A549 (cell line): Measurements from ENCODE around the gene ACOT7. TPM values are rescaled to one million over a fixed set of nuclear protein-coding genes. Genes with fewer than 3 reads are reported as not detected.

Experiments
- ATAC-seq, 2 experiments: fragments of 200-7000 bp in 1 of 2; fragments of >200 bp in 1 of 2; cut with Nextera tagmentation in 1 of 2; cut with Tn5 transposase in 1 of 2; 3 replicates each; pipeline versions ENCODE4 v1.8.0 to v1.9.1; 2018 to 2020; ENCODE audit warnings: mild to moderate bottlenecking in 1 of 2, moderate library complexity in 1 of 2
- CTCF ChIA-PET: fragments of 300-600 bp; sonication (Branson Sonifier 250); formaldehyde crosslinking; extraction: SDS; loops from one replicate; lab custom pipeline; 2021; ENCODE audit warnings: antibody characterized with exemption, inconsistent platforms; lab: Yijun Ruan, JAX
- POLR2A ChIA-PET: fragments of 350-600 bp; formaldehyde crosslinking; extraction: SDS; loops from one replicate; lab custom pipeline; 2021; ENCODE audit warnings: antibody characterized with exemption, inconsistent platforms; lab: Yijun Ruan, JAX
- DNase-seq, 2 experiments: peaks; one replicate each; pipeline versions ENCODE4 v3.0.0 to v3.0.0-alpha.2; 2011 to 2016; ENCODE audit warnings: low read depth in 1 of 2, low spot score in 1 of 2
- FAIRE-seq: peaks from 2 replicates; lab custom pipeline; 2011; peaks lifted over from hg19 to GRCh38; lab: Jason Lieb, UNC
- H3K27ac ChIP-seq, 2 experiments: fragments of >200 bp; sonication (Bioruptor Twin); formaldehyde crosslinking; 3 replicates each; pipeline ENCODE4 v1.5.1; 2016 to 2017
- H3K4me1 ChIP-seq: fragments of >200 bp; sonication (Bioruptor Twin); formaldehyde crosslinking; 3 replicates; pipeline ENCODE4 v1.6.1; 2016
- H3K4me2 ChIP-seq: fragments of >200 bp; sonication (Bioruptor Twin); formaldehyde crosslinking; 3 replicates; pipeline ENCODE4 v1.6.1; 2016
- H3K4me3 ChIP-seq: fragments of >200 bp; sonication (Bioruptor Twin); formaldehyde crosslinking; 3 replicates; pipeline ENCODE4 v1.5.1; 2016
- H3K9me3 ChIP-seq: fragments of >200 bp; sonication (Bioruptor Twin); formaldehyde crosslinking; 3 replicates; pipeline ENCODE4 v1.6.1; 2016
- CBX8 ChIP-seq: fragments of 200-600 bp; sonication (generic); IDR thresholded peaks from 2 replicates; pipeline ENCODE4 v1.6.1; 2016
- CHD2 ChIP-seq: fragments of 150-350 bp; IDR thresholded peaks from 2 replicates; pipeline ENCODE4 v1.6.1; 2014; ENCODE audit warnings: low read length; ENCODE audit not compliant: partially characterized antibody
- FOSB ChIP-seq: fragments of 250-450 bp; sonication (Bioruptor Pico); IDR thresholded peaks from 2 replicates; pipeline ENCODE4 v1.5.0; 2020; ENCODE audit warnings: mild to moderate bottlenecking, moderate library complexity
- HDAC2 ChIP-seq: fragments of 200-600 bp; sonication (generic); IDR thresholded peaks from 2 replicates; pipeline ENCODE4 v1.6.1; 2016
- HES2 ChIP-seq: fragments of >200 bp; sonication (Bioruptor Twin); formaldehyde crosslinking; IDR thresholded peaks from 2 replicates; pipeline ENCODE4 v1.6.1; 2016
- HMGXB4 ChIP-seq: fragments of 250-450 bp; sonication (Bioruptor Pico); IDR thresholded peaks from 2 replicates; pipeline ENCODE4 v1.5.0; 2021; ENCODE audit warnings: mild to moderate bottlenecking, moderate library complexity, borderline replicate concordance
- HOXA7 ChIP-seq: fragments of 250-450 bp; sonication (Bioruptor Pico); IDR thresholded peaks from 2 replicates; pipeline ENCODE4 v1.5.0; 2020; ENCODE audit warnings: mild to moderate bottlenecking, moderate library complexity
- HOXB13 ChIP-seq: fragments of 250-450 bp; sonication (Bioruptor Pico); IDR thresholded peaks from 2 replicates; pipeline ENCODE4 v1.5.0; 2020; ENCODE audit warnings: low read depth, mild to moderate bottlenecking, moderate library complexity
- JUN ChIP-seq, 2 experiments: fragments of >200 bp; sonication (Bioruptor Twin); formaldehyde crosslinking; IDR thresholded peaks; 2 replicates in 1 of 2; 3 replicates in 1 of 2; pipeline ENCODE4 v1.6.1; 2016 to 2017
- KDM5A ChIP-seq: fragments of 200-600 bp; sonication (generic); IDR thresholded peaks from 2 replicates; pipeline ENCODE4 v1.6.1; 2016; ENCODE audit warnings: antibody characterized with exemption, mild to moderate bottlenecking
- MAFK ChIP-seq: fragments of 450-650 bp; IDR thresholded peaks from 2 replicates; pipeline ENCODE4 v1.6.1; 2014; ENCODE audit not compliant: partially characterized antibody
- MAX ChIP-seq: IDR thresholded peaks from 2 replicates; pipeline ENCODE4 v1.6.1; 2012
- MAZ ChIP-seq: fragments of 150-350 bp; IDR thresholded peaks from 2 replicates; pipeline ENCODE4 v1.6.1; 2014; ENCODE audit warnings: antibody characterized with exemption, low read depth, low read length, borderline replicate concordance
- NPAS2 ChIP-seq: fragments of 250-450 bp; sonication (Bioruptor Pico); IDR thresholded peaks from 2 replicates; pipeline ENCODE4 v1.8.0; 2022; ENCODE audit warnings: mild to moderate bottlenecking, moderate library complexity, borderline replicate concordance
- POLR2AphosphoS2 ChIP-seq: conservative IDR thresholded peaks from 2 replicates; pipeline ENCODE4 v1.6.1; 2012; ENCODE audit warnings: low read length, improper control_type of control experiment, inconsistent platforms
- RAD21 ChIP-seq, 2 experiments: fragments of >200 bp in 1 of 2; sonication (Bioruptor Twin) in 1 of 2; formaldehyde crosslinking in 1 of 2; IDR thresholded peaks in 1 of 2; conservative IDR thresholded peaks in 1 of 2; 2 replicates in 1 of 2; 3 replicates in 1 of 2; pipeline ENCODE4 v1.6.1; 2012 to 2018; ENCODE audit warnings: inconsistent platforms in 1 of 2
- RARB ChIP-seq: fragments of 250-450 bp; sonication (Bioruptor Pico); IDR thresholded peaks from 2 replicates; pipeline ENCODE4 v1.8.0; 2021; ENCODE audit warnings: mild to moderate bottlenecking, moderate library complexity
- SMC3 ChIP-seq: fragments of >200 bp; sonication (Bioruptor Twin); formaldehyde crosslinking; IDR thresholded peaks from 3 replicates; pipeline ENCODE4 v1.6.1; 2018; ENCODE audit warnings: inconsistent platforms
- WGBS: methylation state at CpG from one replicate; pipeline ENCODE4 v1.1.6; 2017; ENCODE audit errors: missing lambda C conversion rate; 5-methylcytosine and 5-hydroxymethylcytosine counted together
- polyA plus RNA-seq, 4 experiments: library from polyadenylated mRNA; depleted of rRNA in 3 of 4; stranded (reverse); fragments of >200 nt; fragmentation: RNase III in 1 of 4; extraction: RNeasy Plus Mini Kit Qiagen cat#74134 plus additional on column Dnase treatment in 1 of 4; gene quantifications; 2 replicates in 3 of 4; 3 replicates in 1 of 4; pipeline ENCODE4 v1.2.3, GENCODE V29; 2011 to 2017
- TF ChIP-seq, protein P1 (sequence below): fragments of >200 bp; sonication (Bioruptor Twin); formaldehyde crosslinking; IDR thresholded peaks from 3 replicates; pipeline ENCODE4 v1.5.1; 2016
- TF ChIP-seq, protein P2 (sequence below): IDR thresholded peaks from 2 replicates; pipeline ENCODE4 v1.6.1; 2012; ENCODE audit warnings: low read depth, borderline replicate concordance

ACOT7 gene
- polyA plus RNA-seq, 2 of the 4 experiments (the other 2 are of a cell fraction) = 48.0 to 49.6 TPM

DNA sequence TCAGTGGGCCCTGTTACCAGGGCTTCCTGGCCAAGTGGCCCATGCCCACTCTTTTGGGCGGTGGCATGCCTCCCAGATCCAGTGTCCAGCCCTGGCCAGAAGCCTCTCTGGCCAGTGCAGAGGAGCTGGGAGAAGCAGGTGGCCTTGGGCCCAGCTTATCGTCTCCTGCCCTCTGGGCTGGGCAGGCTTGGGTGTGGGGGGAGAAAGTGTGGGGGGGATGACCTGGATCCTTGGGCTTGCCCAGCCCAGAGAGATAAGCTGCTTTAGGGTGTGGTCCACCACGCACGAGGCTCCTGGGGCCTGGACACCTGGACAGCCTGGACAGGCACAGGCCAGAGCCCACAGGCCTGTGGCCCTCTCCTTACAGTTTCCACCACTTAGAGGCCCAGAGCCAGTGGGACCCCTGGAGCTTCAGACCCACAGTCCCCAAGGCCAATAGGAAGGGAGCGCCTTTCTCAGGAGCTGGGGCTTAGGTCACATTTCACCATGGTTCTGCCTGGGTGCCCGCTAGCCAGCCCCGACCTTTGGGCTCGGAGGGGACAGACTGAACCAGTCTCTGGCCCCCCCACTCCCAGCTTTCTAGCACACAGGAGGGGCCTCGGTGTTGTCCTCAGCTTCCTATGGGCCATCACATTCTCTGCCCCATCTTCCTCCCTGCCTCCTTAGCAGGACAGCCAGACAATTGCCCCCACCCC is 32.9 kb upstream of the ACOT7 start:
- FAIRE-seq (no peak), DNase-seq (no peak), ATAC-seq (no peak)
- Histone ChIP-seq H3K27ac (no peak overlapping the region), H3K4me3 (no peak overlapping the region), H3K4me2 (no peak overlapping the region), H3K4me1 (peaks cover 16% of the 10 kb centered on the region), H3K9me3 (no peaks in the 10 kb centered on the region)
- ChIA-PET CTCF (interaction anchor here (1.0 to 2.7 kb wide), 6 partner anchors 8 to 22 kb away, joined by 3 to 31 read pairs (median 4); no protein-coding TSS in a partner anchor), POLR2A (no interaction called here)
- 67% methylated on average over 5 of the region's 9 CpGs for WGBS
- TF ChIP-seq HMGXB4 (CRISPR knock-in tag) (no peak), NPAS2 (CRISPR knock-in tag) (no peak), CBX8 (no peak), SMC3 (no peak), CHD2 (no peak), MAX (no peak), KDM5A (no peak)

- ATAC-seq = no peak
- Histone ChIP-seq H3K9me3 (no peaks in the 10 kb centered on the region), H3K4me2 (no peak overlapping the region), H3K4me3 (no peak overlapping the region), H3K27ac (no peak overlapping the region), H3K4me1 (peaks cover 16% of the 10 kb centered on the region)
- ChIA-PET POLR2A (no interaction called here), CTCF (interaction anchor here (1.0 to 2.7 kb wide), 7 partner anchors 7 to 21 kb away, joined by 3 to 31 read pairs (median 4); no protein-coding TSS in a partner anchor)
- TF ChIP-seq HES2 (no peak), MAZ (no peak), MAX (no peak), RARB (CRISPR knock-in tag) (no peak), HOXA7 (CRISPR knock-in tag) (no peak), JUN (IDR thresholded peaks at IDR 0.05) (no peak), NPAS2 (CRISPR knock-in tag) (no peak), RAD21 (conservative IDR thresholded peaks at IDR 0.05 in 1 of 2, IDR thresholded peaks at IDR 0.05 in 1 of 2) (no peak), HDAC2 (no peak), FOSB (CRISPR knock-in tag) (no peak), POLR2AphosphoS2 (no peak), MAFK (no peak), HOXB13 (CRISPR knock-in tag) (no peak)
- TF ChIP-seq, protein P1, sequence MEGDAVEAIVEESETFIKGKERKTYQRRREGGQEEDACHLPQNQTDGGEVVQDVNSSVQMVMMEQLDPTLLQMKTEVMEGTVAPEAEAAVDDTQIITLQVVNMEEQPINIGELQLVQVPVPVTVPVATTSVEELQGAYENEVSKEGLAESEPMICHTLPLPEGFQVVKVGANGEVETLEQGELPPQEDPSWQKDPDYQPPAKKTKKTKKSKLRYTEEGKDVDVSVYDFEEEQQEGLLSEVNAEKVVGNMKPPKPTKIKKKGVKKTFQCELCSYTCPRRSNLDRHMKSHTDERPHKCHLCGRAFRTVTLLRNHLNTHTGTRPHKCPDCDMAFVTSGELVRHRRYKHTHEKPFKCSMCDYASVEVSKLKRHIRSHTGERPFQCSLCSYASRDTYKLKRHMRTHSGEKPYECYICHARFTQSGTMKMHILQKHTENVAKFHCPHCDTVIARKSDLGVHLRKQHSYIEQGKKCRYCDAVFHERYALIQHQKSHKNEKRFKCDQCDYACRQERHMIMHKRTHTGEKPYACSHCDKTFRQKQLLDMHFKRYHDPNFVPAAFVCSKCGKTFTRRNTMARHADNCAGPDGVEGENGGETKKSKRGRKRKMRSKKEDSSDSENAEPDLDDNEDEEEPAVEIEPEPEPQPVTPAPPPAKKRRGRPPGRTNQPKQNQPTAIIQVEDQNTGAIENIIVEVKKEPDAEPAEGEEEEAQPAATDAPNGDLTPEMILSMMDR = no peak
- TF ChIP-seq, protein P2, sequence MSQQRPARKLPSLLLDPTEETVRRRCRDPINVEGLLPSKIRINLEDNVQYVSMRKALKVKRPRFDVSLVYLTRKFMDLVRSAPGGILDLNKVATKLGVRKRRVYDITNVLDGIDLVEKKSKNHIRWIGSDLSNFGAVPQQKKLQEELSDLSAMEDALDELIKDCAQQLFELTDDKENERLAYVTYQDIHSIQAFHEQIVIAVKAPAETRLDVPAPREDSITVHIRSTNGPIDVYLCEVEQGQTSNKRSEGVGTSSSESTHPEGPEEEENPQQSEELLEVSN = no peak
- 98% methylated on average over 4 of the region's 6 CpGs for WGBS
- no peak for DNase-seq
- no peak for FAIRE-seq
These were observed 32.1 kb upstream of the ACOT7 start for GRCh38 chr1:6425658-6426057.
